ENCODE results near the gene PER1. TPM values are rescaled to one million over a fixed set of nuclear protein-coding genes. Genes with fewer than 3 reads are reported as not detected.

The PER1 gene
- total and polyA plus RNA-seq, 2 of the 13 experiments (the other 11 are each of a cell fraction or from before 2014, with no cell fraction given) = 2.6 to 3.6 TPM

- TF ChIP-seq RORA (CRISPR knock-in tag; IDR thresholded peaks at IDR 0.05) (peak; percentile 86; the same call in 1 of the 2 replicates), CERS6 (CRISPR knock-in tag; IDR thresholded peaks at IDR 0.05) (no peak), RBM22 (optimal IDR thresholded peaks at IDR 0.05; ENCODE audit: low read length) (no peak), SRSF1 (optimal IDR thresholded peaks at IDR 0.05; ENCODE audit: low read depth, low read length) (no peak), ZNF121 (CRISPR knock-in tag; IDR thresholded peaks at IDR 0.05) (no peak), ZSCAN29 (CRISPR knock-in tag; conservative IDR thresholded peaks at IDR 0.05) (0 out of 2 replicates have a peak, but pooled peaks have one; percentile 57), ZNF333 (CRISPR knock-in tag; IDR thresholded peaks at IDR 0.05; ENCODE audit: borderline replicate concordance) (no peak; the same call in 1 of the 2 replicates), CCAR2 (optimal IDR thresholded peaks at IDR 0.05; ENCODE audit: low read depth, low read length) (no peak), ZNF260 (CRISPR knock-in tag; IDR thresholded peaks at IDR 0.05; ENCODE audit: borderline replicate concordance, low read depth) (no peak), TFAP4 (IDR thresholded peaks at IDR 0.05; ENCODE audit: borderline replicate concordance, low read depth) (no peak), KAT7 (CRISPR knock-in tag; IDR thresholded peaks at IDR 0.05; ENCODE audit: borderline replicate concordance) (no peak), JUNB (CRISPR knock-in tag; IDR thresholded peaks at IDR 0.05; ENCODE audit: borderline replicate concordance) (no peak), HDAC6 (IDR thresholded peaks at IDR 0.05; ENCODE audit: low read depth, low read length) (no peak)
These were observed 34.2 kb upstream of the PER1 start (continued) for GRCh38 chr17:8186446-8186786.

Measured in HepG2 (cell line).